ENCODE measurements around the gene ADGRB2.

Gene ADGRB2

DNA sequence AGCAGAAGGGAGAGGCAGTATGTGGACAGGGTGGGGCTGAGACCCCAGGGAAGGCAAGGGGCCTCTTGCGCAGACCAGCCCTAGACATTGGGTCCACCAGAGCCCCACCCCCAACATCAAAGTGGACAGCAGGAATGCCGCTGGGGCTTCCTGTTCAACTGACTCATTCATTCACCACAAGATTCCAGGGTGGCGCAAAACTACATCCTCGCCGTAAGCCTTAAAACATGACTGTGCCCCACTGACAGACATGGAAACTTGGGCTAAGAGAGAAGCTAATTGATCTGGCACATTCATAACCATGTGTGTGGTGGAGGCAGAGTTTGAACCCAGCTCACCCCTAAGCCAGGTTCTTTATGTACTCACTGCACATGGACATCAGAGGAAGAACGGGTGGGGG lies 74.3 kb downstream of the ADGRB2 start:
- H2BK5ac ChIP-seq (ENCODE audit: low read depth, low read length, poor library complexity) = peak overlapping the region; percentile 69
- H3K18ac ChIP-seq (ENCODE audit: low read length) = peak overlapping the region; percentile 77
- H3K27me3 ChIP-seq (ENCODE audit: insufficient read depth, low read length) = no peaks in the 10 kb centered on the region
- WGBS (ENCODE audit: extremely low coverage, insufficient coverage, insufficient read length) = no CpG with 5 or more reads among the region's 6 CpGs
- peak overlapping the region; percentile 12 for H3K4me2 ChIP-seq (ENCODE audit: low read length)
- peaks cover 8% of the 10 kb centered on the region for H3K79me2 ChIP-seq (ENCODE audit: control insufficient read depth, insufficient read depth, low read length, poor library complexity)
- H3K27ac ChIP-seq (ENCODE audit: low read depth, low read length) = peak overlapping the region; percentile 55
- H3K4ac ChIP-seq (ENCODE audit: low read depth, low read length) = peak overlapping the region; percentile 84
- H4K12ac ChIP-seq (ENCODE audit: low read depth, low read length) = peak overlapping the region; percentile 18
- no peak overlapping the region for H2AFZ ChIP-seq (ENCODE audit: insufficient read depth, low read length, poor library complexity)
- no peak overlapping the region for H3K4me3 ChIP-seq (ENCODE audit: low read depth, low read length)
- peak in 1 of 2 donors; percentile 41 for DNase-seq
- no peak overlapping the region for H3K23ac ChIP-seq (ENCODE audit: low read length)
- peak overlapping the region; percentile 83 for H2AK5ac ChIP-seq (ENCODE audit: low read length)
- H3K14ac ChIP-seq (ENCODE audit: low read length) = peak overlapping the region; percentile 79
- peak overlapping the region; percentile 92 for H2BK120ac ChIP-seq (ENCODE audit: insufficient read depth, low read length, poor library complexity)
- peak overlapping the region; percentile 78 for H4K8ac ChIP-seq (ENCODE audit: low read depth, low read length)
- H3K9ac ChIP-seq (ENCODE audit: low read length) = no peak overlapping the region
- H3K9me3 ChIP-seq (ENCODE audit: insufficient read depth, low read depth, low read length) = no peaks in the 10 kb centered on the region
- H3K4me1 ChIP-seq (ENCODE audit: control insufficient read depth in 1 of 2, insufficient read depth in 2 of 2, low read length in 2 of 2) = peaks cover 50 to 52% of the 10 kb centered on the region in 2 experiments
- peaks cover 46% of the 10 kb centered on the region for H3K79me1 ChIP-seq (ENCODE audit: low read length)
- peaks cover 37 to 42% of the 10 kb centered on the region in 2 experiments for H3K36me3 ChIP-seq (ENCODE audit: control insufficient read depth in 1 of 2, insufficient read depth in 2 of 2, low read length in 2 of 2)
- peak overlapping the region; percentile 96 for H2BK12ac ChIP-seq (ENCODE audit: low read length)
- H4K91ac ChIP-seq (ENCODE audit: low read depth, low read length) = peak overlapping the region; percentile 89

DNA sequence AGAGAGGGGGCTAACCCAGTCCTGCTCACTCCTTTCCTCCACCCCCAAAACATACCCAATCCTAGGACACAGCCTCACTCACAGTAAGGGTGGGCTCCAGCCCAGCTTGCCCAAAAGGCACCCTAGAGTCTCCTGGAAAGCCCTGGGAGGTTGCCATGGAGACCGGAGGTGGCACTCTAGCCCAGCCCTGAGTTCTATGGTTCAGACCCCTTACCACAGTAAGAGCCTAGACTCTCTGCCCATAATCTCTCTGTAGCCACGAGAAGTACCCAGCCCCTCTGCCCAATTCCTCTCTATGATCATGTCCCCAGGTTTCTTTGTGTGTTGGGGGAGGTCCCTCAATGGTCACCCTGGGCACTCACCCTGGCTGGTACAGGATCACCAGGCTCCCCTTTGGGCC lies 74.8 kb downstream of the ADGRB2 start:
- Histone ChIP-seq H3K9ac (ENCODE audit: low read length) (no peak overlapping the region), H2BK5ac (ENCODE audit: low read depth, low read length, poor library complexity) (peak overlapping the region; percentile 51), H3K36me3 (ENCODE audit: control insufficient read depth in 1 of 2, insufficient read depth in 2 of 2, low read length in 2 of 2) (peaks cover 36 to 42% of the 10 kb centered on the region in 2 experiments), H3K27ac (ENCODE audit: low read depth, low read length) (peak overlapping the region; percentile 55), H4K8ac (ENCODE audit: low read depth, low read length) (peak overlapping the region; percentile 71), H2AFZ (ENCODE audit: insufficient read depth, low read length, poor library complexity) (peak overlapping the region; percentile 8), H3K14ac (ENCODE audit: low read length) (peak overlapping the region; percentile 65), H2BK12ac (ENCODE audit: low read length) (peak overlapping the region; percentile 78), H3K4me1 (ENCODE audit: control insufficient read depth in 1 of 2, insufficient read depth in 2 of 2, low read length in 2 of 2) (peaks cover 50 to 52% of the 10 kb centered on the region in 2 experiments), H2BK120ac (ENCODE audit: insufficient read depth, low read length, poor library complexity) (peak overlapping the region; percentile 79), H3K4me3 (ENCODE audit: low read depth, low read length) (no peak overlapping the region), H2AK5ac (ENCODE audit: low read length) (peak overlapping the region; percentile 69), H3K18ac (ENCODE audit: low read length) (peak overlapping the region; percentile 67), H3K9me3 (ENCODE audit: insufficient read depth, low read depth, low read length) (no peaks in the 10 kb centered on the region), H4K91ac (ENCODE audit: low read depth, low read length) (peak overlapping the region; percentile 87), H3K27me3 (ENCODE audit: insufficient read depth, low read length) (no peaks in the 10 kb centered on the region), H3K79me2 (ENCODE audit: control insufficient read depth, insufficient read depth, low read length, poor library complexity) (peaks cover 8% of the 10 kb centered on the region), H3K4me2 (ENCODE audit: low read length) (peak overlapping the region; percentile 12), H3K23ac (ENCODE audit: low read length) (no peak overlapping the region), H3K4ac (ENCODE audit: low read depth, low read length) (peak overlapping the region; percentile 15), H3K79me1 (ENCODE audit: low read length) (peaks cover 50% of the 10 kb centered on the region), H4K12ac (ENCODE audit: low read depth, low read length) (peak overlapping the region; percentile 10)
- no peak for DNase-seq
- no CpG with 5 or more reads among the region's 2 CpGs for WGBS (ENCODE audit: extremely low coverage, insufficient coverage, insufficient read length)

DNA sequence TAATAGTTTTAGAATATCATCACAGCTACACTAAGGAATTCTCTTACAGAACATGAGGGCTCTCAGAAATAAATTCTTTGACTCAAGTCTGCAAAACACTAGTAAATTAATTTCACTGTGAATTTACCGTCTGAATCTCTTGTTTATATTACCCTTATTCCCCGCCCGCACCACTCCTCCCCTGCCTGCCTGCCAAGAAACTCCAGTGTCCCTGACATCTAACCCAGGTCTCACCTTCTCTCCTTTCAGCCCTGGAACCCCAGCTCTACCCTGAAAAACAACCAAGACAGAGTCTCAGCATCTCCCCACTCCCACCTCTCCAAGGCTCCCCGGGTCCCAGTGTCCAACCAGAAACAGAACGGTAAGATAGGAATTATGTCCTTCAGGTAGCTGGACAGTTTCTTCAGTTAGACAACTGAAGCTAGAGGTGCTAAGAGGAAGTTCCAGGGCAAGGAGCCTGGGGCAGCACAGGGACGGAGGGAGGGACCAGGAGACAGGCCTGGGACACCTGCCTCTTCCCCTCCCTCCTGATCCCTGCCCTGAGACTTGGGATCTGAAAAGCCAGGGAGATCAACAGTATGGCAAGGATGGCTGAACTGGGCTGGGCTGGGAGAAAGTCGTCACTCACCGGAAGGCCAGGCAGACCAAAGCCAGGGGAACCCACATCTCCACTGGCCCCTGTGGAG lies 75.8 kb downstream of the ADGRB2 start:
- Histone ChIP-seq H3K14ac (ENCODE audit: low read length) (peak overlapping the region; percentile 6), H4K12ac (ENCODE audit: low read depth, low read length) (no peak overlapping the region), H3K4me2 (ENCODE audit: low read length) (no peak overlapping the region)

DNA sequence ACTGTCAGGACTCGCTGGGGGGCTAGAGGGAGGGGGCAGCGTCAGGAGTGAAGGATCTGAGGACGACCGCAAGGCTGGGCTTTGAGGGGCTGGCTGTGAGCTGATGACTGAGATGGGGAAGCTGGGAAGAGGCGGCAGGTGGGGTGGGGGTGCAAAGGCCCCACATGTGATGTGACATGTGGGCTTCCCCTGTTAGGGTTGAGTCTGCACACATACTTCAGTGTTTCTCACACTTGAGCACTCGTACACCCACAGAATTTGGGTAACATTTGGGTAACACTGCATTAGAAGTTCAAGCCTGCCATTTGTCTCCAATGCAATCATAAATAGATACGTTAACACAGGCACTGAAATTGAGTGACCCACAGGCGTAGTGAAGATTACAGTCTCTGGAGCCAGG lies 76.5 kb downstream of the ADGRB2 start:
- Histone ChIP-seq H2BK120ac (ENCODE audit: insufficient read depth, low read length, poor library complexity) (no peak overlapping the region), H3K4me2 (ENCODE audit: low read length) (no peak overlapping the region), H3K9me3 (ENCODE audit: insufficient read depth, low read depth, low read length) (no peaks in the 10 kb centered on the region), H2BK5ac (ENCODE audit: low read depth, low read length, poor library complexity) (no peak overlapping the region), H2AK5ac (ENCODE audit: low read length) (peak overlapping the region; percentile 1), H3K4me1 (ENCODE audit: control insufficient read depth in 1 of 2, insufficient read depth in 2 of 2, low read length in 2 of 2) (peaks cover 50 to 52% of the 10 kb centered on the region in 2 experiments), H2BK12ac (ENCODE audit: low read length) (peak overlapping the region; percentile 29), H3K4me3 (ENCODE audit: low read depth, low read length) (no peak overlapping the region), H3K4ac (ENCODE audit: low read depth, low read length) (peak overlapping the region; percentile 3), H4K12ac (ENCODE audit: low read depth, low read length) (no peak overlapping the region), H3K79me2 (ENCODE audit: control insufficient read depth, insufficient read depth, low read length, poor library complexity) (peaks cover 8% of the 10 kb centered on the region), H3K27ac (ENCODE audit: low read depth, low read length) (no peak overlapping the region), H3K14ac (ENCODE audit: low read length) (no peak overlapping the region), H3K36me3 (ENCODE audit: control insufficient read depth in 1 of 2, insufficient read depth in 2 of 2, low read length in 2 of 2) (peaks cover 44% of the 10 kb centered on the region in 2 experiments), H4K91ac (ENCODE audit: low read depth, low read length) (peak overlapping the region; percentile 10), H4K8ac (ENCODE audit: low read depth, low read length) (no peak overlapping the region), H3K79me1 (ENCODE audit: low read length) (peaks cover 52% of the 10 kb centered on the region), H3K27me3 (ENCODE audit: insufficient read depth, low read length) (no peaks in the 10 kb centered on the region), H3K18ac (ENCODE audit: low read length) (no peak overlapping the region), H3K23ac (ENCODE audit: low read length) (no peak overlapping the region), H2AFZ (ENCODE audit: insufficient read depth, low read length, poor library complexity) (no peak overlapping the region), H3K9ac (ENCODE audit: low read length) (no peak overlapping the region)
- no CpG with 5 or more reads among the region's 8 CpGs for WGBS (ENCODE audit: extremely low coverage, insufficient coverage, insufficient read length)
- no peak for DNase-seq

More for the DNA sequence above, 75.8 kb downstream of the ADGRB2 start:
- Histone ChIP-seq H3K4me3 (ENCODE audit: low read depth, low read length) (no peak overlapping the region), H4K8ac (ENCODE audit: low read depth, low read length) (no peak overlapping the region), H2BK12ac (ENCODE audit: low read length) (peak overlapping the region; percentile 78), H3K9ac (ENCODE audit: low read length) (no peak overlapping the region), H3K4me1 (ENCODE audit: control insufficient read depth in 1 of 2, insufficient read depth in 2 of 2, low read length in 2 of 2) (peaks cover 50 to 52% of the 10 kb centered on the region in 2 experiments), H4K91ac (ENCODE audit: low read depth, low read length) (peak overlapping the region; percentile 87), H2BK5ac (ENCODE audit: low read depth, low read length, poor library complexity) (peak overlapping the region; percentile 0), H3K23ac (ENCODE audit: low read length) (no peak overlapping the region), H3K27ac (ENCODE audit: low read depth, low read length) (no peak overlapping the region), H3K9me3 (ENCODE audit: insufficient read depth, low read depth, low read length) (no peaks in the 10 kb centered on the region), H3K27me3 (ENCODE audit: insufficient read depth, low read length) (no peaks in the 10 kb centered on the region), H3K18ac (ENCODE audit: low read length) (peak overlapping the region; percentile 43), H2AK5ac (ENCODE audit: low read length) (peak overlapping the region; percentile 69), H3K79me1 (ENCODE audit: low read length) (peaks cover 53% of the 10 kb centered on the region), H3K36me3 (ENCODE audit: control insufficient read depth in 1 of 2, insufficient read depth in 2 of 2, low read length in 2 of 2) (peaks cover 36 to 42% of the 10 kb centered on the region in 2 experiments), H3K79me2 (ENCODE audit: control insufficient read depth, insufficient read depth, low read length, poor library complexity) (peaks cover 8% of the 10 kb centered on the region), H3K4ac (ENCODE audit: low read depth, low read length) (no peak overlapping the region), H2AFZ (ENCODE audit: insufficient read depth, low read length, poor library complexity) (no peak overlapping the region), H2BK120ac (ENCODE audit: insufficient read depth, low read length, poor library complexity) (peak overlapping the region; percentile 79)
- DNase-seq = no peak
- no CpG with 5 or more reads among the region's 8 CpGs for WGBS (ENCODE audit: extremely low coverage, insufficient coverage, insufficient read length)
